Esophagus mucosa (tissue), 1 donor: ENCODE results near the gene KCNJ4. TPM values are rescaled to one million over a fixed set of nuclear protein-coding genes. Genes with fewer than 3 reads are reported as not detected.

Experiments used
- total RNA-seq: library from RNA; stranded (reverse); gene quantifications from one replicate; pipeline ENCODE4 v1.2.4, GENCODE V29; 2023
- donor health status: DM: yes; HTN: yes; CAD: no.

The KCNJ4 gene
- total RNA-seq, 1 donor from 2014 or later = not detected

Other genes with a start within 250 kb of the KCNJ4 start
- 22.6 TPM for gene TMEM184B, start 182.2 kb downstream of the KCNJ4 start, total RNA-seq
- 71.0 TPM for gene CSNK1E, start 137.8 kb downstream of the KCNJ4 start, total RNA-seq
- gene KDELR3, start 12.9 kb upstream of the KCNJ4 start, total RNA-seq = 3.2 TPM
- gene DDX17, start 51.1 kb upstream of the KCNJ4 start, total RNA-seq = 183 TPM
- gene DMC1, start 115.0 kb upstream of the KCNJ4 start, total RNA-seq = 1.1 TPM
- gene FAM227A, start 201.2 kb upstream of the KCNJ4 start, total RNA-seq = 0.72 TPM
- 18.4 TPM for gene CBY1, start 201.4 kb upstream of the KCNJ4 start, total RNA-seq
- gene TOMM22, start 226.8 kb upstream of the KCNJ4 start, total RNA-seq = 90.9 TPM
- 25.6 TPM for gene JOSD1, start 245.7 kb upstream of the KCNJ4 start, total RNA-seq